Measurements from ENCODE around the gene FHDC1.

The FHDC1 gene

GRCh38 chr4:152936446-152937335 is 568 bp downstream of the FHDC1 start:
- peak; percentile 42 for DNase-seq (ENCODE audit: low spot score)

- DNase-seq (ENCODE audit: low spot score): peak; percentile 36
These were observed 1.5 kb downstream of the FHDC1 start for GRCh38 chr4:152937336-152938236.

- DNase-seq (ENCODE audit: low spot score): no peak
These were observed 2.3 kb downstream of the FHDC1 start for GRCh38 chr4:152938237-152938947.

- no peak for DNase-seq (ENCODE audit: low spot score)
These were observed 3.5 kb downstream of the FHDC1 start for GRCh38 chr4:152939621-152940020.

- no peak for DNase-seq (ENCODE audit: low spot score)
These were observed 4.3 kb downstream of the FHDC1 start for GRCh38 chr4:152940461-152940860.

- DNase-seq (ENCODE audit: low spot score): no peak
These were observed 5.3 kb downstream of the FHDC1 start for GRCh38 chr4:152941411-152941810.

- DNase-seq (ENCODE audit: low spot score): no peak
These were observed 6.2 kb downstream of the FHDC1 start for GRCh38 chr4:152942346-152942745.

- DNase-seq (ENCODE audit: low spot score): no peak
These were observed 7.5 kb downstream of the FHDC1 start for GRCh38 chr4:152943672-152944071.

GRCh38 chr4:152944666-152945320 is 8.7 kb downstream of the FHDC1 start:
- no peak for DNase-seq (ENCODE audit: low spot score)

GRCh38 chr4:152945639-152946038 is 9.5 kb downstream of the FHDC1 start:
- DNase-seq (ENCODE audit: low spot score): no peak

- DNase-seq (ENCODE audit: low spot score): no peak
These were observed 10.3 kb downstream of the FHDC1 start for GRCh38 chr4:152946446-152946845.

- DNase-seq (ENCODE audit: low spot score): no peak
These were observed 11.2 kb downstream of the FHDC1 start for GRCh38 chr4:152947311-152947710.

GRCh38 chr4:152949930-152950329 is 13.8 kb downstream of the FHDC1 start:
- no peak for DNase-seq (ENCODE audit: low spot score)

GRCh38 chr4:152950402-152951274 is 14.5 kb downstream of the FHDC1 start:
- DNase-seq (ENCODE audit: low spot score): no peak

- DNase-seq (ENCODE audit: low spot score): no peak
These were observed 15.2 kb downstream of the FHDC1 start for GRCh38 chr4:152951348-152951747.

- no peak for DNase-seq (ENCODE audit: low spot score)
These were observed 17.4 kb downstream of the FHDC1 start for GRCh38 chr4:152953514-152953913.

- no peak for DNase-seq (ENCODE audit: low spot score)
These were observed 18.6 kb downstream of the FHDC1 start for GRCh38 chr4:152954741-152955140.

GRCh38 chr4:152956147-152956546 is 20.0 kb downstream of the FHDC1 start:
- DNase-seq (ENCODE audit: low spot score): no peak

GRCh38 chr4:152956650-152957436 is 20.7 kb downstream of the FHDC1 start:
- no peak for DNase-seq (ENCODE audit: low spot score)
